HL-60/S4 treated with phorbol 12-myristate 13-acetate at 8.2 ng/mL for 4 days and 3 days (cell line): Measurements from ENCODE around the gene LGI1.

Source experiments
- in situ Hi-C: fragments of 300-500 bp; cut with MboI; formaldehyde crosslinking; loops from 2 replicates; pipeline ENCODE4 v1.15.0; 2022; ENCODE audit warnings: low sequenced_read_pairs

LGI1 gene

GRCh38 chr10:93754761-93755160 lies 3.0 kb upstream of the LGI1 start:
- in situ Hi-C loops = no loop called here

GRCh38 chr10:93755443-93756116 lies 2.2 kb upstream of the LGI1 start:
- in situ Hi-C loops = no loop called here

- in situ Hi-C loops = no loop called here
Observed at GRCh38 chr10:93756118-93756517, 1.6 kb upstream of the LGI1 start.

- in situ Hi-C loops = no loop called here
Observed at GRCh38 chr10:93757136-93757535, 600 bp upstream of the LGI1 start.

GRCh38 chr10:93758508-93758885 lies 761 bp downstream of the LGI1 start:
- in situ Hi-C loops = no loop called here

- in situ Hi-C loops = no loop called here
Observed at GRCh38 chr10:93758891-93759410, 1.2 kb downstream of the LGI1 start.

- in situ Hi-C loops = no loop called here
Observed at GRCh38 chr10:93760490-93760889, 2.8 kb downstream of the LGI1 start.

- in situ Hi-C loops = no loop called here
Observed at GRCh38 chr10:93762979-93763391, 5.2 kb downstream of the LGI1 start.

- in situ Hi-C loops = no loop called here
Observed at GRCh38 chr10:93766918-93767317, 9.2 kb downstream of the LGI1 start.

GRCh38 chr10:93767724-93768399 lies 10.1 kb downstream of the LGI1 start:
- in situ Hi-C loops = no loop called here

GRCh38 chr10:93768892-93769291 lies 11.2 kb downstream of the LGI1 start:
- in situ Hi-C loops = no loop called here

- in situ Hi-C loops = no loop called here
Observed at GRCh38 chr10:93771354-93771753, 13.6 kb downstream of the LGI1 start.

- in situ Hi-C loops = no loop called here
Observed at GRCh38 chr10:93773120-93773519, 15.4 kb downstream of the LGI1 start.

- in situ Hi-C loops = no loop called here
Observed at GRCh38 chr10:93773705-93774104, 16.0 kb downstream of the LGI1 start.

- in situ Hi-C loops = no loop called here
Observed at GRCh38 chr10:93775356-93775755, 17.6 kb downstream of the LGI1 start.

- in situ Hi-C loops = no loop called here
Observed at GRCh38 chr10:93777092-93777491, 19.4 kb downstream of the LGI1 start.

GRCh38 chr10:93784059-93784458 lies 26.3 kb downstream of the LGI1 start:
- in situ Hi-C loops = no loop called here

- in situ Hi-C loops = no loop called here
Observed at GRCh38 chr10:93788413-93789208, 30.9 kb downstream of the LGI1 start.

GRCh38 chr10:93790439-93790838 lies 32.7 kb downstream of the LGI1 start:
- in situ Hi-C loops = no loop called here

- in situ Hi-C loops = no loop called here
Observed at GRCh38 chr10:93796167-93796566, 38.4 kb downstream of the LGI1 start.

GRCh38 chr10:93797825-93798224 lies 40.1 kb downstream of the LGI1 start:
- in situ Hi-C loops = no loop called here
